GM19452 (cell line): ENCODE results near the gene NEK2.
A peak's percentile ranks its signal among the peaks of the same experiment; 100 is the strongest.
"Not testable (repeated sequence)": the region's sequence is repeated elsewhere in the genome, so short reads cannot be mapped to it uniquely, and the experiment has no call there.

Experiments
- ATAC-seq: cut with Tn5 transposase; IDR thresholded peaks from one replicate; pipeline ENCODE4 v1.9.1; 2021; ENCODE audit not compliant: unreplicated experiment

NEK2 gene

DNA sequence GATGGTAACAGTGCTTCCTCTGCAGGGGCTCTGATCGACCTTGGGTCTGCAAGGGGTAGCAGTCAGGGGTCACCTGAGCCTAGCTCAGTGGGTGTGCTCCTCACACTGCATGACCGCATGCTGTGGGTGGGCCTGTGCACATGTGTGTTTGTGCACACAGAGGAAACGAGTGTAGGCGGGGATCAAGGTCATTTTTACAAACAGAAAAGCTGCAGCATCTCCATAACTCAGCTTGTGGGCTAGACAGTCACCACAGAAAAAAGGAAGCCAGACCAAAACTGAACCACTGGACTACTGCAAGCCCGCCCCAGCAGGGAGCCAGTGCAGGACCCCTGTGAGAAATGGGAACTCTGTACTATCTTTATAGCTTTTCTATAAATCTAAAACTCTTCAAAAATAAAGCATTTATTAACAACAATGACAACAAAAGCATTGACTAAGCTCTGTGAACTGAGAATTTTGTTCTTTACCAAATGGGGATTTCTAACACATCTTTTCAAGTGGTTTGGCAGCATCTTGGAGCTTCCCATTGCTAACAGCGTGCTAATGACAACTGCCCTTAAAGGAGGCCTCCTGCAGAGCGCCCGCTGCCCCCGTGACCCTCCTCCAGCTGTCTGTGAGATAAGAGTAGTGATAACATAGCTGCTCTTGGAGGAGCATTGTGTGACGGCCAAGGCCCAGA, 19.9 kb upstream of the NEK2 start:
- peak; percentile 40 for ATAC-seq

DNA sequence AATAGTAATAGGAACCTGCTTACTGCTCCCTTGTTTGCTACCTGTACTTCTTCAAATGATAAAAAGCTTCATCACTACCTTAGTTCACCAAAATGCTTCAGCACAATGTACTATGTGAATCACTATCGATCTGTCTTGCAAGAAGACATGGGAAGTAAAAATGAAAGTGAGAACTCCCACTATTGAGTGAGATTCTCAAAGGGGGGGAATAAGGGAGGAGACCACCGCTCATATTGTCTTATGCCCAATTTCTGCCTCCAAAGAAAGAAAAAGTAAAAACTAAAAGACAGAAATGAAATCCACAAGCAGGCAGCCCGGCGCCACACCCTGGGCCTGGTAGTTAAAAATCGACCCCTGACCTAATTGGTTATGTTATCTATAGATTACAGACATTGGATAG, 18.5 kb upstream of the NEK2 start:
- not testable (repeated sequence) for ATAC-seq

DNA sequence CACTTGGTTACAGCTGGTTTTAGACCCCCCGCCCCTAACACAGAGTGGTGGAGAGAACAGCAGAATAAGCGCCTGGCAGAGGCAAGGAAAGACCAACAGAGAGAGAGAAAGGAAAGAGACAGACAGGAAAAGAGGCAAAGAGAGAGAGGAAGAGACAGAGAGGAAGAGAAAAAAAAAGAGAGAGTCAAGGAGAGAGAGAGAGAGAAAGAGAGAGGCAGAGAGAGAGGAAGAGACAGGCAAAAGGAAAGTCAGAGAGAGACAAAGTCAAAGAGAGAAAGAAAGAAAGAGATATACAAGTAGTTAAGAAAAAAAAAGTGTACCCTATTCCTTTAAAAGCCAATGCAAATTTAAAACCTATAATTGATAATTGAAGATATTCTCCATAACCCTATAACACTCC, 13.0 kb upstream of the NEK2 start:
- ATAC-seq = no peak

- ATAC-seq = no peak
Observed at GRCh38 chr1:211687462-211688215, 12.2 kb upstream of the NEK2 start.

DNA sequence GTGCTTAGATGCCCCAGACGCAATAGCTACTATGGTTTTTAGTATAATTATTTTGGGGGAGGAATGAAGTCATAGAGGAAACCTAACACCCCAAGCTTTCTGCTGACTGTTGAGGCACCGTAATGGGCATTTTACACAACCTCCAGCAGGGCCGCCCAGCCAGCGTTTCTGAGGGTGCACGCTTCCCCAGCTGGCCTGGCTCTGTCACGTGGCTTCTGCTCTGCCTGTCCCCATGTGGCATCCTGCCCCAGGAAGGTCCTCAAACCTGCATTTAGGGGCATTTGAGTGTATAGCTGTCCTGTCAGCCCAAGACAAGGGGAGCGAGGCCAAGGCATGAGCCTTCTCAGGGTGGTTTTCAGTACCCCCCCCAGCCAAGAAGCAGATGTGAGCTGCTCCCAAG, 10.4 kb upstream of the NEK2 start:
- no peak for ATAC-seq

- no peak for ATAC-seq
Observed at GRCh38 chr1:211684791-211685190, 9.4 kb upstream of the NEK2 start.

DNA sequence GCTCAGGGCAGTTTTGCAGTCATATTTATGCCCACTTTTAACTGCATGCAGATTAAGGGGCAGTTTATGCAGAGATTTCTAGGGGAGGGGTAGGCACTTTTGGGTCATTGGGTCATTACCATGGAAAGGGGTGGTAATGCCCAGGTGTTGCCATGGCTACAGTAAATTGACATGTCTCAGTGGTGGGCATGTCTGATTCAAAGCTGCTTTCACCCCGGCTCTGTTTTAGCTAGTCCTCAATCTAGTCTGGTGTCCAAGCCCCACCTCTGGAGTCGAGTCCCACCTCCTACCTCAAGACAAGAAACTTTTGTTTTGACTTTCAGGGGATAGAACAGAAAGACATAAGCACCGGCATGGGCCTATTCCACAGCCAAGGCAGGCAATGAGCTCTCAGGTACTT, 8.9 kb upstream of the NEK2 start:
- no peak for ATAC-seq

- no peak for ATAC-seq
Observed at GRCh38 chr1:211683396-211684297, 8.2 kb upstream of the NEK2 start.

DNA sequence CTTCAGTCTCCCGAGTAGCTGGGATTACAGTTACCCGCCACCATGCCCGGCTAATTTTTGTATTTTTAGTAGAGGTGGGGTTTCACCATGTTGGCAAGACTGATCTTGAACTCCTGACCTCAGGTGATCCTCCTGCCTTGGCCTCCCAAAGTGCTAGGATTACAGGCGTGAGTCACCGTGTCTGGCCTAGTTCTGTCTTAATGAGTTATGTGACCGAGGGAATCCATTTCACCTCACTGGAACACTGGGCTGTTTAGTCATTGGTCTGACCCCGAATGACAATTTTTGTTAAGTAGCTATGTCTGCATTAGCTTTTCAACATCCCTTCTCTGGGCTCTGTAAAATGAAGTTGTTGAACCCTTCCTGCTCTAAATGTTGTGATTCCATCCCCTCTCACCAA, 6.8 kb upstream of the NEK2 start:
- ATAC-seq = not testable (repeated sequence)

DNA sequence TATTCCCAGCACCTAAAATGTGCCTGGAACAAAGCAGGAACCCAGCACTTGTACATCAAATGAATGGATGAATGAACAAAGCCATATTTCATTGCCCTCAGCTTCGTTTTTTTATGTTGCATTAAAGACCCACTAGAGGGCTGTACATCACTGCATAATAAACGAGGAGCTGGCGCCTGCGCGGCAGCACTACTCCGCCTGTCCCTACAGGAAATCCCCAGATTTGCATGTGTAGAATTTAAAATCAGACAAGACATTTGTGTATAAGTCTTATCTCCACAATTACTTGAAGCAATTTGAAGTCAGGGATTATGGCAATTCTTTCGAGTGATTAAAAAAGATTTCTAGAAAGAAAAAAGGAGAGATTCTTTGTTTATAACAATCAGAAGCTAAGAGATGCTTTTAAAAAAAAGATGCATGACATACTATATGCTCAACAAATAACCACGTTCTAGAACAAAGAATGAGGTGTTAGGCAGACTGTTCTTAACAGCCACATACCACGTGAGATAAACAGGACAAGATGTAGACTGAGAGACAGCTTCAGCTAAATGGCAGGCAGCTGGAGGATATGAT, 5.4 kb upstream of the NEK2 start:
- peak; percentile 85 for ATAC-seq

- no peak for ATAC-seq
Observed at GRCh38 chr1:211677659-211678058, 2.2 kb upstream of the NEK2 start.

- ATAC-seq = no peak
Observed at GRCh38 chr1:211676761-211677160, 1.3 kb upstream of the NEK2 start.

- ATAC-seq = no peak
Observed at GRCh38 chr1:211676106-211676583, 724 bp upstream of the NEK2 start.

GRCh38 chr1:211667065-211667617, 8.3 kb downstream of the NEK2 start:
- ATAC-seq = no peak

GRCh38 chr1:211660718-211661222, 14.7 kb downstream of the NEK2 start:
- ATAC-seq = no peak

DNA sequence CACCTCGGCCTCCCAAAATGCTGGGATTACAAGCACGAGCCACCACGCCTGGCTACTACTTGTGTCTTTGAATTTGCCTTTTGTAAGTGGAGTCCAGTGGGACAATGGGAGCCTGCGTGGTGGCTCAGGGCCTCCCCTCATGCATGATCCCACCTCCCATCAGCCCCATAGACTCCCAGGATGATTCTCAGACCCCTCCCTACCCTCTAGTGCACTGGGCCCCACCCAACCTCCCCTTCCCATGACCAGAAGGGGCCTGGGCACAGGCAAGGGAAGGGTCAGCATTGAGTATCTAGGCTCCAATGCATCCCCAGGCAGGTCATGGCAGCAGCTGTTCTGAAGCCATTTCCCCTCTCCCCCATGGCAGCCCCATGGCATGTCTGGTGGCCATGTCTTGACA, 18.7 kb downstream of the NEK2 start:
- ATAC-seq = no peak

DNA sequence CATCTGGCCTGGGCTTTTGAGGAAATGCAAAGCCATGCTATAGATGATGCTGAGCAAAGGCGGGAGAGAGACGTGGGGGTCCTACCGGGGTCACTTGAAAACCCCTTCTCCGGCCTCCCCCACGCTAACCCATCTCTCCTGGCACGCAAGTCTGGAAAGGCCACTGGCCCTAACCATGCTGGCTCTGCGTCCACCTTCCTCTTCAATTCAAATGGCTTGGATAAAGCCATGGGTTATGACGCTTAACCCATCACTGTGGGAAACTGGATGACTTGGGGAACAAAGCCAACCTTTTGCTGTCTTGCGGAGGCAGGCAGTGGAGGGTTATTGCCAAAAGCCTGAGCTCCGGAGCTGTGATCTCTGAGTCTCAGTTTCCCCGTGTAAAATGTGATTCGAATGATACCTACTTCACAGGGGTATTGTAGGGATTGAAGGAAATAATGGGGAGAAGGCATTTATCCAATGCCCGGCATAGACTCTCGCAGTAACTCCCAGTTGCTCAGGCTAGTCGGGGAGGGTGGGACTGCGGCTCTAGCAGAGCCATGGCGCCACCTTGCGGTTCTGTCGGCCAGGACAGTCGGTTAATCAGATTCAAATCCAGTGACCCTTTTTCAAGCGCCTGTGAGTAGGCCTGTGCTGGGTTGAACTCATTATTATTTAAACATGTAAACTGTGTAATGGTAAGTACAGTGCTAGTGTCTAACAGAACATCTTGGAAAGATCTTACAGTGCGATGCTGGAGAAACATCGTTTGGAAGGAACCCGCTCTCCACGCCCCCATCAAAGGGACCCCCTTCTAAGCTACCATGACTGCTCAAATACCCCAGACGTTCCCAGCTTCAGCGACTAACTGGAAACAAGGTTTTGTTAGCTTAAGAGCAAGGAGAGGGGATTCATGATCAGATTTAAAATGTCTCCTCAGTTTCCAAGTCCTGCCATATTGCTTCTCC, 20.3 kb downstream of the NEK2 start:
- ATAC-seq = peak; percentile 92

DNA sequence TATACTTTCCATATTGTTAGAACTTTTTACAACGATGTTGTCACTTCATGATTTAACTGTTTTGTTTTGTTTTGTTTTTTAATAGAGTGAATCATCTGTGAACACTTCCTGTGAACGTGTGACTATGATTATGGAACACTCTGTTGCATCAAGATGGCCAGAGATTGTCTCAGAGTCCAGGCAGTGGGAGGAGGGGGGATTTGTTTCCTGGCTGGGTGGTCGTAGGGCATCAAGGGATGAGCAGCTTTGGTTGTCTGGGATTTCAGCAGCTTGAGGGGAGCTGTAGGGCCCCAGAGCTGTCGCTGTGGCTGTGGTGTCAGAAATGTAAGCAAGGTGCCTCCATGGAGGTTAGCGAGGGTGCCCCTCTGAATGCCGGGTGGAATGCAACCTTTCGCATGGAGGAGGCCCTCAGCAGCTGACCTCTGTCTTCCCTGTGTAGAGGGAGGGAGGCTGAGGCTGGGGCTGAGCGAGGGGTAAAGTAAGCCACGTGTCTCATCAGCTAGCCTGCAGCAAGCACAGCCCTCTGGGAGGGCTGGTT, 21.4 kb downstream of the NEK2 start:
- ATAC-seq = no peak

DNA sequence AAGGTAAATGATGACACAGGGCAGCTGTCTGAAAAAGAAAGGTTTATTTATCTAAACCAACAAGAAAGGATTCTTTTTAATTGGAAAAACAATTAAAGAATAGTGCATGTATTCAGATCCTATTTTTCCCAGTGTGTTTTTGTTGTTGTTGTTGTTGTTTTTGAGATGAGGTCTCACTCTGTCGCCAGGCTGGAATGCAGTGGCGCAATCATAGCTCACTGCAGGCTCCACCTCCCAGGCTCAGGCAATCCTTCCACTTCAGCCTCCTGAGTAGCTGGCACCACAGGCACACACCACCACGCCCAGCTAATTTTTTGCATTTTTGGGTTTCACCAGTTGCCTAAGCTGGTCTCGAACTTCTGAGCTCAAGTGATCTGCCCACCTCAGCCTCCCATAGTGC, 22.1 kb downstream of the NEK2 start:
- ATAC-seq = no peak
